Measurements from ENCODE around the gene CCDC69.
A peak's percentile ranks its signal among the peaks of the same experiment; 100 is the strongest.

CCDC69 gene

DNA sequence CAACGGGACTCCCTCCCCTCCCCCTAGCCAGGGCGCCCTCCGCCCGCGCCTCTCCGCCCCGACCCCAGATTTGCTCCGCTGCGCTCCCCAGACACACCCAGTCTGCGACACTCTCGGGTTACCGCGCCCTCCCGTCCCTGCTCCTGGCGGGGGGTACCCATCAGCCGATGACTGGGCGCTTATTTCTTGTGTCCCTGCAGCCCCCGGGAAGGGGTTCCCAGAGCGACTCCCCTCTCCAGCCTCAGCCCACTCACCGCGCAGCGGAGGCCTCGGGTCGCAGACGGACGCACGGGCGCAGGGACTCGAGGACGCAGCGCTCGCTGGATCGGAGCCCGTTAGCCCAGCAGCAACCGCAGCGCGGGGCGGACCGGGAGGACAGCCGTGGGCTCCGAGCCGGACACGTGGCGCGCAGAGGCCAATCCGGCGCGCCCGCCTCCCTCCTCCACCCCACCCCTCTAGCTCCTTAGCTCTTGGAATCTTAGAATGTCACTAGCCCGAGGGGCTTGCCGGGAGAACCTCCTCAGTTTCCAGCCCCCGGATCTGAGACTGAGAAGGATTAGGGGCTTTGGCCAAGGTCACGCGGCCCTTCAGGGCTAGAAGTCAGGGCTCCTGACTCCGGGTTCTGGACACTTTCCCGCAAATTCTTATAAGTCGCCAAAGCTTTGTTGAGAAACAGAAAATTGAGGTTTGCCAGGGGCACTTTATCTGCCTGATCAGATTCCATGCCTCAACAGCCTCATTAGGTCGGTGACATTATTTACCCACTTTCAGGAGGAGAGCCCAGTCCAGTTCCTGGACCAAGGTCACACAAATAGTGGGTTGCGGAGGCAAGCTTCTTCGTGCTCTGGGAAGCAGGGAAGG is 66.2 kb downstream of the CCDC69 start, which contains the start of gene ANXA6:
ANXA6 (minus strand) TSS at position 354 of the 861 bp plus-strand sequence. CDS start 9,878 bp downstream, outside the sequence.
- peak within 1 kb of the TSS; percentile 86 for H3K4me3 ChIP-seq (ENCODE audit: low read depth, low read length)
- TF ChIP-seq, protein P1, sequence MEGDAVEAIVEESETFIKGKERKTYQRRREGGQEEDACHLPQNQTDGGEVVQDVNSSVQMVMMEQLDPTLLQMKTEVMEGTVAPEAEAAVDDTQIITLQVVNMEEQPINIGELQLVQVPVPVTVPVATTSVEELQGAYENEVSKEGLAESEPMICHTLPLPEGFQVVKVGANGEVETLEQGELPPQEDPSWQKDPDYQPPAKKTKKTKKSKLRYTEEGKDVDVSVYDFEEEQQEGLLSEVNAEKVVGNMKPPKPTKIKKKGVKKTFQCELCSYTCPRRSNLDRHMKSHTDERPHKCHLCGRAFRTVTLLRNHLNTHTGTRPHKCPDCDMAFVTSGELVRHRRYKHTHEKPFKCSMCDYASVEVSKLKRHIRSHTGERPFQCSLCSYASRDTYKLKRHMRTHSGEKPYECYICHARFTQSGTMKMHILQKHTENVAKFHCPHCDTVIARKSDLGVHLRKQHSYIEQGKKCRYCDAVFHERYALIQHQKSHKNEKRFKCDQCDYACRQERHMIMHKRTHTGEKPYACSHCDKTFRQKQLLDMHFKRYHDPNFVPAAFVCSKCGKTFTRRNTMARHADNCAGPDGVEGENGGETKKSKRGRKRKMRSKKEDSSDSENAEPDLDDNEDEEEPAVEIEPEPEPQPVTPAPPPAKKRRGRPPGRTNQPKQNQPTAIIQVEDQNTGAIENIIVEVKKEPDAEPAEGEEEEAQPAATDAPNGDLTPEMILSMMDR (IDR thresholded peaks at IDR 0.05; ENCODE audit: control insufficient read depth, extremely low read depth, insufficient read depth), result no peak
- peak; percentile 44 for DNase-seq (ENCODE audit: low read depth)

DNA sequence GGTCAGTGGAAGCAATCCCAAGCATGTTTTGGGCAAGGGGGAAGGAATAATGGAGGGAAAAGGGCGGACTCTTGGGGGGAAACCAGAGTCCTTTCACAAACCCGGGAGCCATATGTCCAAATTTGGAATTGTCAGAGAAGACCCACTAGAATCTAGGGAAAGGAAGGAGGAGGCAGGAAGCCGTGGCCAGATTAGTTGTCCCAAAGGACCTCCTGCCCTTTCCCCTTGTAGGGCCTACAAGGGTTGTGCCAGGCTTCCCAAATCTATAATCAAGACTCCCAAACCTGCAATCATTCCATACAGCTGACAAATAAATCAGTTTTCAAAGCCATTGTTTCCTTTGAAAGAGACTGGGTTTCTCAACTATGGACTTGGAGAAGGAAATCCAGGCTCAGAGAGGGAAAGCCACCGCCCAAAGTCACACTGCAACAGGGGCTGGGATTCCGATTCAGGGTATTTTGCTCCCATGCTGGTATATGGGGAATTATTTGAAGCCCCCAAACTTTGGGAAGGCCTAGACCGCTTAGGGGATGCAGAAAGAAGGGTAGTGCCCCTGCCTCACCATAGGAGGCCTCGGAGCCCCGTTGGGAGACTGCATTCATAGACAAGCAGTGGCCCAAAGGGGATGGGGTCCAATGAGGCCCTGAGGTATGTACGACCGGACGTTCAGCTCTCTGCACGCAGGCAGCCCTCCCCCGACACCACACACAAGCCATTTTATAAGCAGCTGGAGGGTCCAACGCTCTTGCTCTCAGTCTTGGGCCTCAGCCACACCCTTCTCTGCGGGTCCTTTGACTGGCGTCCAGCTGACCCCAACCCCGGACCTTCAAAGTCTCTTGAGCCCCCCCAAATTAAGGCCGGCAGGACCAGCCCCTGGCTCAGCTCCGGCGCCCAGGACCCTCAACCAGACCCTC is 67.1 kb downstream of the CCDC69 start:
- no peak for DNase-seq (ENCODE audit: low read depth)
- TF ChIP-seq, protein P1 (IDR thresholded peaks at IDR 0.05; ENCODE audit: control insufficient read depth, extremely low read depth, insufficient read depth), result no peak
- H3K4me3 ChIP-seq (ENCODE audit: low read depth, low read length), result peak overlapping the region; percentile 86

DNA sequence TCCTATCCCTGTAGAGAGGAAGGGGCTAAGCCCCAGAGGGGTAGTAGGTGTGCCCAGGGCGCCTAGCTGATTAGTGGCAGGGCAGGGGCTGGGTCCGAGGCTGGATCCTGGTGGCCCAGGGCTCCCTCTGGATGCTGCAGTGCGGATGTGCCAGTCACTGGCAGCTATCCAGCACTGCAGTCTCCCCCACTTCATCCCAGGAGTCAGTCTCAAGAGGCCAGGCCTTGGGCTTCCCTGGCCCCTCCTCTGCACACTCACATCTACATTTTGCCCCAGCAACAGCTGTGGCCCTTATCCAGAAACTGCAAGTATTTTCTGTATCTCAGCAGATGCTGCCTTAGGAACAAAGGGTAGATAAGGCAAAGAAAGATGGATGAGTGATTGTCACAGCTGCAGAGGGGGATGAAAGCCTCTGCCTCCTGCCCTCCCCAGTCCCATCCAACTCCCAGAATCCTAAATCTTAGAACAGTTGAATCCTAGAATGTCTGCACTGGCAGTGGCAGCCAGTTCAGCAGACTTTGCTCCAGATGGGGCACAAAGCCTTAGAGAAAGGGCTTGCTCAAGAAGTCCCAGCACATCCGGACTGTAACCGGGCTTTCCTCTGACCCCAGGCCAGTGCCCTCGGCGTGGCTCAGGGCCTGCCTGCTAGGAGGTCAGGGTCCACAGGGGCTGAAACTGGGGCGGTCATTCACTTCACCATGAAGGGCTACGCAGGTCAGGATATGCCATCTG is 68.0 kb downstream of the CCDC69 start:
- TF ChIP-seq, protein P1 (IDR thresholded peaks at IDR 0.05; ENCODE audit: control insufficient read depth, extremely low read depth, insufficient read depth), result no peak
- H3K4me3 ChIP-seq (ENCODE audit: low read depth, low read length), result no peak overlapping the region
- DNase-seq (ENCODE audit: low read depth), result no peak

DNA sequence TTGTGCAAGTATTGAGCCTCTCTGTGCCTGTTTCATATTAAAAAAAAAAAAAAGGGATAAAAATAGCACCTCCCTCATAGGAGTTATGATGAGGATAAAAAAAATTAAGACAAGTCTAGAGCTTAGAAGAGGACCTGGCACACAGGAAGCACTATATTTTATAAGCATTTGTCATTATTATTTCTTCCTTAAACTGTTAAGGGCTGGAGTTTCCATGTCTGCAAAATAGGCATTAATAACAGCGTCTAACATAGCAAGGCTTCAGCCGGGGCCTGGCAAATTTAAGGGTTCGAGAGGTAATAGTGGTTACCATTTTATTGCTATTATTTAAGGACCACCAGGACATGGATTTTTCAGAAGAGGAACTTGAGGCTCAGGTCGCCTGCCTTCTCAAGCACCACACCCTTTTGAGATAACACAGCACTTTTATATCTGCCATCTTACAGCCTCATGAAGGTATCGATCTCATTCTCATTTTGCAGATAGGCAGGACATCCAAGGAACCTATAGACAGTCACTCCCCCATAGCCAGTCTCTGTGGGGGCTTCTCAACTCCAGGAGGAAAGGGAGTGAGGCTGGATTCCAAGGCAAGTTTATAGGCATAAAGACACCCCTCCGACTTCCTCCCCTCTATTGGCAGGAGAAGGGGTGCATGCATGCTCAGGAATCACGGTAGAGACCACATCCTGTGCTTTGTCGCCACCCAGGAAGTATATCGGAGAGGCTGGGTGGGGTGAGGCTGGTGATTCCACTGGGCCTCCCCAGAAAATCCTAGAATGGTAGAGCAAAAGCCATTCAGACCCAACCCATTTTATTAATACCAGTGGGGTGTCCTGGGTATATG is 68.7 kb downstream of the CCDC69 start:
- TF ChIP-seq, protein P1 (IDR thresholded peaks at IDR 0.05; ENCODE audit: control insufficient read depth, extremely low read depth, insufficient read depth), result no peak
- H3K4me3 ChIP-seq (ENCODE audit: low read depth, low read length), result no peak overlapping the region
- DNase-seq (ENCODE audit: low read depth), result no peak

DNA sequence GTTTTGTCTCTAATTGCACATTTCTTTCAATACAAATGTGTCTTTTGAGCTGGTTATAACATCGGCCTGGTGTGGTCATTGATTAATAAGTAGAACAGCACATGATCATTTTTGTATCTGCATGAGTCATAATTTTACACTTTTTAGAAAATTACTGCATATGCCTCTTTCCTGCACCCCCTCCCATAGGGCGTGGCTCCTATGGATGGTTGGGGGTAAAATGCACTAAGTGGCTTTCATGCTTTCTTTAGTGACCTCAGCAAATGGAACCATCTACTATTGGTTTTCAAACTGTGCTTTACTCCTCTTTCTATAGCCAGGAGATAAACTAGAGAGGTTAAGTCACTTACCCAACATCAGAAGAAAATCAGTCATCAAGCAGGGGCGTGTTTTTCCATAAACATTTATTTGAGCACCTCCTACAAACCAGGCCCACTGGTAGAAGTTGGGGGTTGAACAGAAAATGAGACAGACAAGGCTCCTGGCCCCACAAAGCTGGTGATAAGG is 70.1 kb downstream of the CCDC69 start:
- H3K4me3 ChIP-seq (ENCODE audit: low read depth, low read length), result no peak overlapping the region
- DNase-seq (ENCODE audit: low read depth), result no peak
- TF ChIP-seq, protein P1 (IDR thresholded peaks at IDR 0.05; ENCODE audit: control insufficient read depth, extremely low read depth, insufficient read depth), result no peak
